ENCODE data around the gene LIMCH1. TPM values are rescaled to one million over a fixed set of nuclear protein-coding genes. Genes with fewer than 3 reads are reported as not detected.

The LIMCH1 gene
- total RNA-seq, 1 experiment from 2014 or later = 10.4 TPM

GRCh38 chr4:41727861-41728572 lies 190.1 kb downstream of the LIMCH1 start:
- ATAC-seq = no peak
- POLR2A ChIA-PET = no interaction called here

More at GRCh38 chr4:41727861-41728572, 190.1 kb downstream of the LIMCH1 start:
- BruUV-seq (replicated peaks) = no TSS peak
- ChIA-PET RAD21 (ENCODE audit: low non-redundant PET in 1 of 2, low total read pairs in 2 of 2, uncharacterized antibody in 2 of 2, unreplicated experiment in 2 of 2) (no interaction called here), CTCF (no interaction called here)
- Histone ChIP-seq H3K9me3 (ENCODE audit: control insufficient read depth in 1 of 2, insufficient read depth in 1 of 2, low read depth in 1 of 2, low read length in 2 of 2) (peaks cover 0 to 9% of the 10 kb centered on the region in 2 experiments; a peak in 2 of 4 replicates), H4K20me1 (ENCODE audit: insufficient read depth) (no peaks in the 10 kb centered on the region), H3K4me3 (replicated peaks in 1 of 2; ENCODE audit: low read depth in 1 of 2, low read length in 2 of 2) (no peak overlapping the region), H3K36me3 (ENCODE audit: control insufficient read depth in 1 of 2, insufficient read depth in 2 of 2, low read length in 2 of 2) (no peaks in the 10 kb centered on the region), H2AFZ (ENCODE audit: low read depth, low read length, poor library complexity, severe bottlenecking) (no peak overlapping the region), H3K4me1 (ENCODE audit: control insufficient read depth in 1 of 2, insufficient read depth in 2 of 2, low read length in 2 of 2) (no peaks in the 10 kb centered on the region), H3K27ac (ENCODE audit: low read depth, low read length) (no peak overlapping the region), H3K79me2 (ENCODE audit: insufficient read depth, low read length) (no peaks in the 10 kb centered on the region), H3K4me2 (ENCODE audit: low read length) (no peak overlapping the region), H3K9ac (ENCODE audit: low read length) (no peak overlapping the region), H3K27me3 (ENCODE audit: insufficient read depth, low read length) (peaks cover 7% of the 10 kb centered on the region; the same call in 1 of the 2 replicates), H3K9me2 (ENCODE audit: insufficient read depth) (no peaks in the 10 kb centered on the region)
- intact Hi-C loops (cut with micrococcal nuclease) = no loop called here
- no peak for DNase-seq (ENCODE audit: low read depth, low spot score)
- TF ChIP-seq SIN3A (IDR thresholded peaks at IDR 0.05; ENCODE audit: low read depth) (no peak), CBX3 (IDR thresholded peaks at IDR 0.05; ENCODE audit: low read depth) (no peak), CTCF (IDR thresholded peaks at IDR 0.05 in 2 of 3, conservative IDR thresholded peaks at IDR 0.05 in 1 of 3; ENCODE audit: borderline replicate concordance in 1 of 3, insufficient read depth in 1 of 3, low read depth in 2 of 3, low read length in 2 of 3) (no peak), EZH2 (IDR thresholded peaks at IDR 0.05) (no peak), MAX (IDR thresholded peaks at IDR 0.05) (no peak), JUND (IDR thresholded peaks at IDR 0.05) (no peak), ZBTB33 (IDR thresholded peaks at IDR 0.05; ENCODE audit: extremely low read depth, insufficient replicate concordance, low read length) (no peak), EZH2phosphoT487 (IDR thresholded peaks at IDR 0.05; ENCODE audit: borderline replicate concordance) (no peak)
